Activated gamma-delta T cell treated with Interleukin-2 at 50 U/mL for 16 hours (primary cell): ENCODE data around the gene COX14.
"Not testable (repeated sequence)": the region's sequence is repeated elsewhere in the genome, so short reads cannot be mapped to it uniquely, and the experiment has no call there.

Experiments used
- DNase-seq: peaks from one replicate; pipeline ENCODE4 v3.0.0-alpha.2; 2020

COX14 gene

DNA sequence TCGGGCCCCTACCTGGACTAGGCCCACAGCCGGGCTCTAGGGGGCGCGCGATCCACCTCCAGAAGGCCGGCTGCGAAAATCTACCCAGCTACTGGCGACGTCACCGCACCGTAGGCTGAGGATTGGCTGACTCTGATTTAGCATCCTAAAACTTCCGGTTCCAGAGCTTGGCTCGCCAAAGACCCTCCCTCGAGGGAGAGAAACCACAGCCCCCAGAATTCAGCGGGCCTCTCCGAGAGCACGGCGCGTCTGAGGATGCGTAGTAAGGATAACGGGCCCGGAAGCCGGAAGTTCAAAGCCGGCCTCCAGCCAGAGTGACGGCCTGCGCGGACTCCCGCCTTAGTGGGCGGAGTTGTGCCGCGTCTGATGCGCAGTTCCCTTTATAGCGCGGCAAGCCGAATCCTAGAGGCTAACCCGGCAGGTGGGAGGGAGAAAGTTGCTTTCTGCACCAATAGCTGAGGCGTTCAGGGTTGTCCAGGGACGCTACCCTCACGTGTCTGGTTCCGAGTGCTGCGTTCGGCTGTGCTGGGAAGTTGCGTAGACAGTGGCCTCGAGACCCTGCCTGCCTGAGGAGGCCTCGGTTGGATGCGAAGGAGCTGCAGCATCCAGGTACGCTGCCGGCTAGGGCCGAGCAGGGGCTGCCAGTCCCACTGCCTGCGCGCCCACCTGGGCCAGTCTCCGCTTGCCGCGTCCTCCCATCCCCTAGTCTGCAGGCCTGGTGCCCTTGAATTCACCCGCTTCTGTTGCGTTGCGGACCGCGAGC is at the start of gene COX14:
COX14 (plus strand) TSS at position 544 of the 763 bp plus-strand sequence. CDS start 7,808 bp downstream, outside the sequence.
- peak; percentile 99 for DNase-seq

DNA sequence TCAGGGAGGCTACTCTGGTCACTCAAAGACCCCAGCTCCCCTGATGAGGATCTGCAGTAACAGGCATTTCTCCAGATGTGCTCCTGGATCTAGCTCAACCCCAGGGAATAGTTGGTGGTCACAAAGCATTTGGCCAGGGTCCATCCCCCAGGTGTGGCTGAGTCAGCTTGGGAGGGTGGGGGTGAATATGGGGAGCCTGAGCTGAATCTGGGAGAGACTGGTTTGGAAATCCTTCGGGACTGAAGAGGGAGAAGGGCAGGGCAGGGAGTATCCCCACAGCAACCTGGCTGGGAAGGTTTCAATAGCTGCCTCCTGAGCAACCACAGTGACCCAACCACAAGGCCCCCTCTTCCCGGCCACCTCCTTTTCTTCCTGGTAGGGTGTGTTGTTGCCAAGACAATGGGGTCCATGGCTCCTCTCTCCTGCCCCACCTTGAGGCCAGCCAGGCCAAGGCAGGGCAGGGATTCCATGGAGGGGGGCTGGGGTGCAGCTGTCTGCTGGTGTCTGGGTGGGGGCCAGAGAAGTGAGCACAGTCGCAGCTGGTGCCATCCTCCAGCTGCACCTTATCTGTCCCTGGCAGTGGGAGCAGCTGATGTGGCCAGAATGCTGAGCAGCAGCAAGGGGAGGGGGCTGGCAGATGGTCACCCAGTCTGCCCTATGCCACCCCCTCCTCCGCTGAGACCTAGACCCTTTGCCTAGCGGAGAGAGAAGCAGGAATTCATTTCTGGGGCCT is 49.1 kb upstream of the COX14 start:
- DNase-seq: no peak

DNA sequence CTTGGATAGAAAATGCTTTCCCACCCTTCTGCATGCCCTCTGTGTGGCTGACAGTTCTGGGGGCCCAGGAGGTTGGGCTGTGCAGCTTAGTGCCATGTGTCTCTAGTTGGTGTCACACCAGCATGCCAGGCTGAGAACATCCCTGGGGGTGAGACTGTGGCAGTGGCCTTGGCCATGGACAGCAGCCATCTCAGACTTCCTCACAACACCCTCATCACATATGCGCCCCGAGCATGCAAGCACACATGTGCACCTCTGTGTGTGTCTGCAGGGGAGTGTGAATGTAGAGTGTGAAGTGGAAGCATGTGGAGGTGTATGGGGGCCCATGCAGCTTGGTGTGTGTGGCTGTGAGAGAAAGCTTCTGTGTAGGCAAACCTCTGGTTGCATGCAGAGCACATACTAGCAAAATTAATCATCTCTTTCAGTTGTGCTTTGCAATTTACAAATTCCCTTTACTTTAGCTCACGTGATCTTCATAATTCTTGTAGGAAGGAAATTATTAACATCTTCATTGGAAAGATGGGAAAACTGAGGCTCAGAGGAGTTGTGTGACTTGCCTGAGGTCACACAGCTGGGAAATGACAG is 46.2 kb upstream of the COX14 start:
- DNase-seq: no peak

DNA sequence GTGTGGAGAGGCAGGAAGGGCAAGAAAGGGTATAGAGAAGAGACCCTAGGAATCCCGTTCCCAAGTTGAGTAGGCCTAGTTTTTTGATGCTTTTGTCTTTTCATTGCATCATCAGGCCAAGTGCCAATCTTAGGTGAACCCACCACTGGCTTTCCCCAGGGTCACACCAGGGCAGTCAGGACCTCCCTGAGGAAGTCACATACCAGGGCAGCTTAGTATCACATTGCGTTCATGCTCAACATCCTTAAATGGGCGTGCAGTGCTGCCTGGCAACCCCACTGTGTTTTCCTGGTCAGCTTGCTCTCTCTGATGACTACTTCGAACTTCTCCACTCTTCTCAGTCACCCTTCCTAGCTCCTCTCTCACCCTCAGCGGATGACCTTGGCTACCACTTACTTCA is 45.6 kb upstream of the COX14 start:
- no peak for DNase-seq

DNA sequence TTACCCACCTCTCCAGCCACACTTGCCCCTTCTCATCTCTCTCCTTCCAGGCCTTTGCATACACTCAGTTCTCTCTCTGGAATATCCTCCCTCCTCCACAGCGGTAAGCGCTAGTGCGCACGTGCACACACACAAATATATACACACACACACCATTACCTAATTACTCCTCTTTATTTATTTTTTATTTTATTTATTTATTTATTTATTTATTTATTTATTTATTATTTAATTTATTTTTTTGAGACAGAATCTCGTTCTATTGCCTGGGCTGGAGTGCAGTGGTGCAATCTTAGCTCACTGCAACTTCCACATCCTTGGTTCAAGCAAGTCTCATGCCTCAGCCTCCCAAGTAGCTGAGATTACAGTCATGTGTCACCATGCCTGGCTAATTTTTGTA is 43.0 kb upstream of the COX14 start:
- DNase-seq: no peak

DNA sequence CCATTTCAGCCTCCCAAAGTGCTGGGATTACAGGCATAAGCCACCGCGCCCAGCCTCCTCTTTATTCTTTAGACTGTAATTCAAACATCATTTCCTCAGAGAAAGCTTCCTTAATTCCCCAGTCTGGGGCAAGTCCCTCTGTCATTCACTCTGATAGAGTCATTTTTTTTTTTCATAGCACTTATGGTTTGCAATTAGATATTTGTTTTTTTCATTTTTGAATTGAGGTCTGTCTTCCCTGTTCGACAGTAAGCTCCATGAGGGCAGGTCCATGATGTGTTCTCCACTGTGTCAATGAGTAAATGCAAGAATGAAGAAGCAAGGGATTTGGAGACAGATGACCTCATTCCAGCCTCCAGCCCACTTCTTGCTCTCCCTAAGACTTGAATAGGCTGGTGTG is 42.5 kb upstream of the COX14 start:
- no peak for DNase-seq

DNA sequence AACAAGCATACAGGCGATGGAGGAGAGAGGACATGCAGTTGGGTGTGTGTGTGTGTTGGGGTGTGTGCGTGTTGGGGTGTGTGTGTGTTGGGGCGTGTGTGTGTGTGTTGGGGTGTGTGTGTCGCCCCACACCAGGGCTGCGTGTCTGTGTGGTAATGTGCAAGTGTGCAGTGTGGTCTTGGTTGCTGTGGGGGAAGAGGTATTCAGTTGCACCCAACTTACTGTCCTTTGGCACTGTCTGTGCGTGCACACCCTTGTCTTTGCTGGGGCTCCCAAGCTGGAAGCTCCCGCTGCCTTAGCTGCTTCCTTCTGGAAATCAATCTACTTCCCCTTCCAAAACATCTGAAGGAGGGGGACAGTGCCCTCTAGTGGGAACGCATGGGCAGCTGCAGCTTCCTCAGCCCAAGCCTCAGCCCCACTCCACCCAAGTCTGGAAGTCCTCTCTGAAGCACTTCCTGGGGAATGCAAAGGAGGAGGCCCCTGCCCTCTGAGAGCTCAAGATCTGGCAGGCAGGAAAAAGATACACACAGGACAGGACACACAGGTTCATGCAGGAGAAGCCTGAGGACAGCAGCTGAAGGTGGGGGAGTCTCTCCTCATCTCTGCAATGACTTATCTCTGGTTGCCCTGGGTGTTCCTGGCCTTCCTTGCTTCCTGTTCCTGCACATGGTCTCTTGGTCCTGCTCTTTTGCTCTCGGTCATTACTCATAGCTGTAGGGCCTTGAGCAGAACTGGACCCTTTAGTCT is 41.5 kb upstream of the COX14 start:
- peak; percentile 68 for DNase-seq

DNA sequence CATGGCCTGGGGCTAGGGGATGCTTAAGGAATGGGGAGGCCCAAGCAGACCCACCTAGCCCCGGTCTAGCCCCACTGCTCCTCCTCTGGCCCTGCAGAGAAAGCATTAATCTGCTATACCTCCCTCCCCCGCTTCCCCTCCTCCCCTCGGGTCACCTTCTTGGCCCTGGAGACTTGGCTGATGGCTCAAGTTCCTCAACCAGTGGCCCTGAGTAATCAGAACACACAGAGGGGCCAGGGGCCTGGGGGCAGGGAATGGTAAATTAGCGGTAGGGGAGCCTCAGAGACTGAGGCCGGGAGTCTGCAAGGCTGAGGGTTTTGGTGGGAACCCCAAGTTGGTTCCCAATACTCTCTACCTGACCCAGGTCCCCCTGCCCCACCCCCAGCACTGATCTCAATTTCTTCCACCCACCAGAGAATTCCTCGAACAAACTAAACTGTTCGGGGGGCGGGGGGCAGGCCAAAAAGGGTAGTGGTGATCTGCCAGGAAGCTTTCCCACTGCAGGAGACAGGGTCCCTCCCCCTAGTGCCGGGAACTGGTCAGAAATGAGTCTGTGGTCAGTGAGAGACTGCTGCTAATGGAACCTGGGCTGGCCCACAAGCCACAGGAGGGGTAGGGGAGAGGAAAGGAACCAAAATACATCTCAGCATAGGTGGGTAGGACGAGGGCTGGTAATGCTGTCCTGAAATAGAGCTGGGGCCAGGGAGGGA is 39.7 kb upstream of the COX14 start:
- DNase-seq: no peak

DNA sequence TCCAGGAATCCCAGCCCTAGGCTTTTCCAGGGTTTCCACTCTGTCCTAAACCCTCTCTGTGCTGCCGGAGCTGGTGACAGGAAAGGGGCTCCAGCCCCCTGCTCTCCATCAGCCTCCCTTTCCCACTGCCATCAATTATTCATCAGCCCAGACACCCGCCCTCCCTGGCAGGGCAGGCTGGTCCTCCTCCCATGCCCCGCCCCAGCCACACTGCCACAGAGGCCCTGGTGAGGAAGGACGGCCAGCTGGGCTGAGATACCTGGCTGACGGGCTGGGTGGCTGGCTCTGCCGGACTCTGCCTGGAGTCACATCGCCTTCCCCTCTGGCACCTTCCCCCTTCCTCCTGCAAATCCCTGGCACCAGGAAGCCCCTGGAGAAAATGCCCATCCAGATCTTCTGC is 38.8 kb upstream of the COX14 start:
- no peak for DNase-seq

DNA sequence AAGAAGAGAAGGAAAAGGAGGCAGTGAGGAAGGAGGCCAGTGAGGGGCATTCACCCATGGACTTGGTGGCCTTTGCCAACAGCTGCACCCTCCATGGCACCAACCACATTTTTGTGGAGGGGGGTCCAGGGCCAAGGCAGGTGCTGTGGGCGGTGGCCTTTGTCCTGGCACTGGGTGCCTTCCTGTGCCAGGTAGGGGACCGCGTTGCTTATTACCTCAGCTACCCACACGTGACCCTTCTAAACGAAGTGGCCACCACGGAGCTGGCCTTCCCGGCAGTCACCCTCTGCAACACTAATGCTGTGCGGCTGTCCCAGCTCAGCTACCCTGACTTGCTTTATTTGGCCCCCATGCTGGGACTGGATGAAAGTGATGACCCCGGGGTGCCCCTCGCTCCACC is 38.3 kb upstream of the COX14 start:
- DNase-seq: no peak

DNA sequence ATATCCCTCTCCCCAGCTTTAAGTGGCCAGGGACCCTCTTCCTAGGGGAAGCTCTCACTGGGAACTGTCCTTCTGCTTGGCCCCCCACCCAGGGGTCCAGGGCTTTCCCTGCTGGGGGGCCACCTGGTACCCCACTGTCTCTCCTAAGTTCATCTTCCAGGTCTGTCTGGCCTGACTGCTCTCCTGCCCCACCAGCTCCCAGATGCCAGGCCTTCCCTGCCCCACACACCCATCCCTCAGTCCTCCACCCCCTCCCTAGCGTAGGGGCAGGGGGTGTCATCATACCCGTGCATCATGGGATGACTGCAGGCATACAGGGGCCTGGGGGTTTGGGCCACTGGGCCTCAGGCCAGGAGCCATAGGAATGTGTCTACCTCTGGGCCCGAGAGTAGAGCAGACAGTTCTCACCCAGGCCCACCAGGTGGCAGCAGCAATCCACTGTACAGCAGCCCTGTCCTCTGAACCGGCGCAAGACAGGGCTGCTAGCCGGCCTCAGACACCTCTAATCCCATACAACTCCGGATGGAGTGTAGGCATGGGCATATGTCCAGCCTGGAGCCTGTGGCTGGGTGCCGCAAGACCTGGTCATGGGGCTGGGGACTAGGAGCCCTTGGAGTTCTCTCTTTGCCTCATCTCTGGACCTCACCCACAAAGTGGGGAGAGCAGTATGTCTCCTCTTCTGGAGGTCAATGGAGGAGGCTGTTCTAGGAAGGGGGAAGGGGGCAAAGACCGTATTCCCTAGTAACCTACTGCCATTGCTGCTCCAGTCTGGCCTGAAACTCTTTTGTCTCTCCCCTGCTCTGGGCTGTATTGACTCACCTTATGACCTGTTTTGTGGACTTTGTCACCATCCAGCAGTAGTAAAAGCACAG is 36.9 kb upstream of the COX14 start:
- DNase-seq: peak; percentile 81

DNA sequence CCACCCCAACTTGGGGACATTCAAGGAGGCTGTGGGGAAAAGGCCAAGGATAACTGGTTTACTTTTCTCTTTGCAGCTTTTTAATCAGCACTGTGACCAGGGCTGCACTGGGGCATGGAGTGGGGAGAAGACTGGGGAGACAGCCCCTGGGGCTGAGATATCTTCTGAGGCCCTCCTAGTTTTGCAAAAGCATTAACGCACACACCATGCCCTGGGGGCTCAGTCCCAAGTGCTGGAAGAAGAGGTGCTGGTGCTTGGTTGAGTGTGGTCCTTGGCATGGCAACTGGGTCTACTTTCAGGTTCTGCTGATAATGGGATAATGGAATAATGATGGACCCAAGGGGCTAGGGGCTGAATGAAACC is 36.2 kb upstream of the COX14 start:
- no peak for DNase-seq

DNA sequence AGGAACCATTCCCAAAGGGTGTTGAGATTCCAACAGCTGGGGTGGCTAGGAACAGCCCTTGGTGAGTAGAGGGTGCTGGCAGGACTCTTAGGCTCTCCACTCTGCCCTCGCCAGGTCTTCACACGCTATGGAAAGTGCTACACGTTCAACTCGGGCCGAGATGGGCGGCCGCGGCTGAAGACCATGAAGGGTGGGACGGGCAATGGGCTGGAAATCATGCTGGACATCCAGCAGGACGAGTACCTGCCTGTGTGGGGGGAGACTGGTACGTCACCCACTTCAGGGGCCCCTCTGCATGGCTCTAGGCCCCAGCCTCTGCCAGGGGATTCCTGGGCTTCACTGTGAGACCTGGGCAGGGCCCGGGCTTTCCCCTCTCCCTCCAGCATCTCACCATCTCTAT is 34.9 kb upstream of the COX14 start:
- no peak for DNase-seq

DNA sequence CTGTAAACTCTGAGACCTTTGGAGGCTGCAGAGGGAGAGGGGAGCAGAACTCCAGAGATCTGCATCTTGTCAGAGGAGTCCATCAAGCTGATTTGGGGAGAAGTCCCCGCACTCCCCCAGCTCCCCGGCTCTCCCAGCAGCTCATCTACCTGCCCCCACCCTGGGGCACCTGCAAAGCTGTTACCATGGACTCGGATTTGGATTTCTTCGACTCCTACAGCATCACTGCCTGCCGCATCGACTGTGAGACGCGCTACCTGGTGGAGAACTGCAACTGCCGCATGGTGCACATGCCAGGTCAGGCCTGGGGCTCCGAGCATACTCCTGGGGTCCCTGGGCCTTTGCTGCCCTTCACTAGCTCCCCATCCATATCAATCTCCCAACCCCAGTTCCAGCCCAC is 33.8 kb upstream of the COX14 start:
- DNase-seq: no peak

DNA sequence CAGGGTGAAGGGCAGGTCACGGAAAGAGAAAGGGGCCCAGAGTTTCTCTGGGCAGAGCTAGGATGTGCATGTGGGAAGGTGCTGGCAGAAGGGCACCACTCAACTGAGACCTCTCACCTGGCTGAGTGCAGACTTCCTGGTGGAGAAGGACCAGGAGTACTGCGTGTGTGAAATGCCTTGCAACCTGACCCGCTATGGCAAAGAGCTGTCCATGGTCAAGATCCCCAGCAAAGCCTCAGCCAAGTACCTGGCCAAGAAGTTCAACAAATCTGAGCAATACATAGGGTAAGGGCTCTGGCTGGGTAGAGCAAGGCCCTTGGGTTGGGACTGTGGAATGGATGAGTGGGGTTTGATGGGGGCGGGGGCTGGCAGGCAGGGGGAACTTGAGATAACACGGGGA is 32.3 kb upstream of the COX14 start:
- DNase-seq: no peak

DNA sequence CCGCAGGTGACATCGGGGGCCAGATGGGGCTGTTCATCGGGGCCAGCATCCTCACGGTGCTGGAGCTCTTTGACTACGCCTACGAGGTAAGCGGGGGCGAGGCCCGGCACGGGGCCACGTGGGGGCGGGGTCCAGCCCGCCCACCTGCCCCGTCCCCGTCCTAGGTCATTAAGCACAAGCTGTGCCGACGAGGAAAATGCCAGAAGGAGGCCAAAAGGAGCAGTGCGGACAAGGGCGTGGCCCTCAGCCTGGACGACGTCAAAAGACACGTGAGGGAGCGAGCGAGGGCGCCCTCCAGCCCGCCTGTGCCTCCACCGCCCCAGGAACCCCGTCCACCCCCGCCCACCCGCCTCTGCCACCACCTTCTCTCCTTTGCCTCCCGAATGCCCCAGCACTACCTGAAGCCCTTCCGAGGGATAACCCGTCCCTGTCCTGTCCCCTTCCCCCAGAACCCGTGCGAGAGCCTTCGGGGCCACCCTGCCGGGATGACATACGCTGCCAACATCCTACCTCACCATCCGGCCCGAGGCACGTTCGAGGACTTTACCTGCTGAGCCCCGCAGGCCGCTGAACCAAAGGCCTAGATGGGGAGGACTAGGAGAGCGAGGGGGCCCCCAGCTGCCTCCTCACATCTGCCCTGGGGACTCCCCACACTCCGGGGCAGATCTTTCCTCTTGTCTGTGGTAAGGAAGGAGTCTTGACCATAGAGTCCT is 30.8 kb upstream of the COX14 start:
- DNase-seq: no peak

DNA sequence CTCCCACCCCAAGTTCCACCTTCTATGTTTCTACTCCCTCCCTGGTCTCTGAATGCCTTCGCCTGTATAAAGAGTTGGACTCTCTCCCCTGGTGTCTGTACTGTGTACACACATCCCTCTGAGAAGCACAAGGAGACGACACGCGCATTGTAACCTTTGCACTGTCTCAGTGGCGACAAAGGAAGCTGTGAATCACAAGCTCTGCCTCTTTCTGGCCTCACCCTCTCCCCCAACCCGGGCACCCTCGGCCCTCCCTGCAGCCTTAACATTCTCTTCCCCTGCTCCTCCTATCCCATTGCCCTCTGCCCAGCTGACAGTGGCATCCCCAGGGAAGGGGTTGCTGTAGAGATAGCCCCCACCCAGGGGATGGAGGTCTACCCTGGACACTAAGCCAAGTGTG is 29.4 kb upstream of the COX14 start:
- DNase-seq: no peak

DNA sequence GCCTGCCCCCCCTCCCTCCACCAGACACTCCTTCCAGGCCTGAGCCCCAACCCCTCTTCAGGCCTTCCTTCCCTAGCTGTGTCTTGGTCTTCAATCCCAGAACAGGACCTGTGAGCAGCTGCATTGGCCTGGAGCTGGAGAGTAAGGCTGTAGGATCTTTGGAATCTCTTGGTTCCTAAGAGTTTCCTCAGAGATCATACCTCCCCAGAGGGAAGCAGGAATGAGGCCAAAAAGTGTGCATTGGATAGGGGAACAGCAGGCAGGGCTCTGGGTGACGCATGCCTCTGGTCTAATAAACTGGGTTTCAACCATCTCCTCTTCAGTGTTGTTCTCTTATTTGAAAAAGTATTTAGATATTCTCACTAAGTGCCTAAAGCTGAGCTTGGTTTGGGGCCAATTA is 28.7 kb upstream of the COX14 start:
- DNase-seq: no peak

DNA sequence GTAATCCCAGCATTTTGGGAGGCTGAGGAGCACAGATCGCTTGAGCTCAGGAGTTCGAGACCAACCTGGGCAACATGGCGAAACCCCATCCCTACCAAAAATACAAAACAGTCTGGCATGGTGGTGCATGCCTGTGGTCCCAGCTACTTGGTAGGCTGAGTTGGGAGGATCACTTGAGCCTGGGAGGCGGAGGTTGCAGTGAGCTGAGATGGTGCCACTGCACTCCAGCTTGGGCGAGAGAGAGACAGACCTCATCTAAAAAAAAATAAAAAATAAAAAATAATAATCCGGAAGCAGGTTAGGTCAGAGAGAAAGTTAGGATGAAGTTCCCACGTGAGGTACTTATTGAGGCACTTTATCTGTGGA is 27.6 kb upstream of the COX14 start:
- not testable (repeated sequence) for DNase-seq

DNA sequence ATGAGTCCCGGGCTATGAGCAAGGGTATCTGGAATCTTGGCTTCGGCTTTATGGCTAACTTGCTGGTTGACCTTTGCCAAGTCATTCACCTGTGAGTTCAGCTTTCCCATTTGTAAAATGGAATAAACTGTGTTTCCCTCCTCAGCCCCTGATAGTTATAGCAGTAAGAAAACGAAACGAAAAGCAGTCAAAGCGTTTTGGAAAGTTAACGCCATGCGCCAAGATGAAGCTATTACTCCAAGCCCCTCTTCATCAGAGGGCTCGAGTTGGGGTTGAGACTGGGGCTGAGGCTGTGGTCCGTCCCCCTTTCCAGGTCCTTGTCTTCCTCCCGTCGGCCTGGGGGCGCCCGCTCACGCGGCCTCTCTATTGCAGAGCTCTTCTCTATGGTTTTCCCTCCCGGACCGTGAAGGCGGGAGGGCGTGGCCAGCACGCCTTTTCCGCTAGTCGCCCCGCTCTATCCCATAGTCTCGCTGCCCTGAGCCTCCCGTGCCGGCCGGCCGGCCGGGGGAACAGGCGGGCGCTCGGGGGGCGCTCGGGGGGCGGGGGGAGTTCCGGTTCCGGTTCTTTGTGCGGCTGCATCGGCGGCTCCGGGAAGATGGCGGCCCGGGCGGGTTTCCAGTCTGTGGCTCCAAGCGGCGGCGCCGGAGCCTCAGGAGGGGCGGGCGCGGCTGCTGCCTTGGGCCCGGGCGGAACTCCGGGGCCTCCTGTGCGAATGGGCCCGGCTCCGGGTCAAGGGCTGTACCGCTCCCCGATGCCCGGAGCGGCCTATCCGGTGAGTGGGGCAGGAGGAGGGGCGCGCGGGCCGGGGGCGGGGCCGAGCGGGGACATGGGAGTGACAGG is 27.0 kb upstream of the COX14 start, which contains the start of gene SMARCD1:
SMARCD1 (plus strand) TSS at position 568 of the 840 bp plus-strand sequence; CDS start at position 596, 28 bp downstream.
- DNase-seq: peak; percentile 85
